ENCODE results near the gene HOXC9.

DNA sequence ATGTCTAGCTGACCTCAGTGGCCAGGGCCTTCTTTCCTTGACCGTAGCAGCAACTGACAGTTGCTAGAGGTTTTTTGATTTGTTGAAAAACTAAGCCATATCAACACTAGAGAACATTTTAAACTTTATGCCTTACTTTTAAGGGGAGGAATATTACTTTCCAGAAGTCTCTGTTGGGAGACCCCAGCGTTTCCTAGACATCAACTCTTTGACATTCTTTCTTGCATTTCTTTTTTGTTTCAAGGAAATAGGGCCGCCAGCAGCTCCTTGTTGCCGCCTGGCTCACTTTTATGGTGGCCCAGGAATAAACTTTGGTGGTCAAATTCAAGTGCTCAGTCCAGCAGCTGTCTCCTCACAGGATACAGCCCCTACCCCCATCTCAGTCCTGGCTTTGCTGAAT lies 29.5 kb upstream of the HOXC9 start:
- TF ChIP-seq, protein P1, sequence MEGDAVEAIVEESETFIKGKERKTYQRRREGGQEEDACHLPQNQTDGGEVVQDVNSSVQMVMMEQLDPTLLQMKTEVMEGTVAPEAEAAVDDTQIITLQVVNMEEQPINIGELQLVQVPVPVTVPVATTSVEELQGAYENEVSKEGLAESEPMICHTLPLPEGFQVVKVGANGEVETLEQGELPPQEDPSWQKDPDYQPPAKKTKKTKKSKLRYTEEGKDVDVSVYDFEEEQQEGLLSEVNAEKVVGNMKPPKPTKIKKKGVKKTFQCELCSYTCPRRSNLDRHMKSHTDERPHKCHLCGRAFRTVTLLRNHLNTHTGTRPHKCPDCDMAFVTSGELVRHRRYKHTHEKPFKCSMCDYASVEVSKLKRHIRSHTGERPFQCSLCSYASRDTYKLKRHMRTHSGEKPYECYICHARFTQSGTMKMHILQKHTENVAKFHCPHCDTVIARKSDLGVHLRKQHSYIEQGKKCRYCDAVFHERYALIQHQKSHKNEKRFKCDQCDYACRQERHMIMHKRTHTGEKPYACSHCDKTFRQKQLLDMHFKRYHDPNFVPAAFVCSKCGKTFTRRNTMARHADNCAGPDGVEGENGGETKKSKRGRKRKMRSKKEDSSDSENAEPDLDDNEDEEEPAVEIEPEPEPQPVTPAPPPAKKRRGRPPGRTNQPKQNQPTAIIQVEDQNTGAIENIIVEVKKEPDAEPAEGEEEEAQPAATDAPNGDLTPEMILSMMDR (IDR thresholded peaks at IDR 0.05), result no peak
- no peak for TF ChIP-seq POLR2A (IDR thresholded peaks at IDR 0.05)
